GM18858 (cell line): ENCODE results near the gene ANO1.

ENCODE experiments used
- ATAC-seq: cut with Tn5 transposase; IDR thresholded peaks from one replicate; pipeline ENCODE4 v1.9.1; 2021; ENCODE audit not compliant: unreplicated experiment

Gene ANO1

DNA sequence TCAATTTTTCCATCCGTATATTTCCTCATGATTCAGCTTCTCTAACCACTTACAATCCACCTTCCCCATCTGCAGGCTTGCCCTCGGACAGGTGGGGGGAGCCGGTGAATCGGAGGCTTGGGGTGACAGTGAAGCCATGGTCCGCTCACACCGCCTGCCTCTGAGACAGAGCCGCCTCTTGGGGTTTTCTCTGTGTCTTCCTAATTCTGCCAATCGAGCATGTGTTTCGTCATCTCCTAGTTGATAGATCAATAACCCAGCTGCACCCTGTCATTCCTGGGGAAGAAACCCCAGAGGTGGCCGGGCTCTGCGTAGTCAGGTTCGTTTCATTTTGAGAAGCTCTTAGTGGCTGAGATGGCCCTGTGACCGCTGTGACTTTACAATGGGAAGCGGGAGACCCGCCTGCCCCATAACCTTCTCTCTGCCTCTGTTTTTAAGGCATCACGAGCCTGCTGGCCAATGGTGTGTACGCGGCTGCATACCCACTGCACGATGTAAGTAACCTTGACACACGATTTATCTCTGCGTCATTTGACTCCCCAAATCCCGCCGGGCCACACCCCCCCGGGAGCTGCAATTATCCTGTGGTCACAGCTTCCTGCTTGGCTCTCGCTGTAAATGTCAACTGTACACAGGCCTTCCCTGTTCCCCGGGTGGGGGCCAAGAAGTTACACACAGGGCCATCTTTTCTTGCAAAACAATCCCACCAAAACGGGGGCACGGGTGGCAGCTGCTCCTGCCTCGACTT, 33.3 kb downstream of the ANO1 start:
- ATAC-seq: no peak

DNA sequence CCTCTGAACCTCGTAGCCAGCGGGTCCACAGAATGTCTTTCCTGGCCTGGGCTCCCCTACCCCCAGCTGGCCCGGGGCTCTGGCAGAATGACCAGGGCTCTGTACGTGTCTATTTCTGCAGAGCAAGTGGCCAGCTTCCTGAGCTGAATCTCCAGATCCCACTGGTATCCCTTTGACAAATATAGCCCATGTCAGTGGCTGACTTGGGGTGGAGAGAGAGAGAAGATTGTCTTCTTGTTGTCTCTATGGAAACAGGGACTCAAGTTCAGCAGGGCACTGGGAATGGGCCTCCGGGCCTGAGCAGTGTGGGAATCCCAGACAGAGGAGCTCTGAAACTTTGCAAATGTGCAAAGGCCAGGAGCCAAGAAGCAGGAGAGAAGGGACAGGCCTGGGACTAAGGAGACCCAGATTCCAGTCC, 33.9 kb downstream of the ANO1 start:
- ATAC-seq: no peak

DNA sequence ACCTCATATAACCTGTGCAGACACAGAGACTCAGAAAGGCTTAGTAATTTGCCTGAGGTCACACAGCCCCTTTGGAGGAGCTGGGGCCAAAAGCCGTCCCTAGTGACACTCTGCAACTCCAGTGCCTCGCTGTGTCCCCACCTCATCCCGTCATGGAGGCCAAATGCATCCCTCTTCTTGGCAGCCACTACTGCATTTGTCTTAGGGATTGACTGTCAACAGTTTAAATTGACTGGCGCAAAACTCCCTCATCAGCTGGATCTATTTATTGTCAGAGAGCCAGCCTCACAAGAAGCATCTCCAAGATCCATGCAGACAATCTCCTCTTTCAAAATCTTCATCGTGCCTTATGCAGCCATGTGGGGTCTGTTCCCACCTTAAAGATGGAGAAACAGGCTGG, 35.7 kb downstream of the ANO1 start:
- no peak for ATAC-seq

DNA sequence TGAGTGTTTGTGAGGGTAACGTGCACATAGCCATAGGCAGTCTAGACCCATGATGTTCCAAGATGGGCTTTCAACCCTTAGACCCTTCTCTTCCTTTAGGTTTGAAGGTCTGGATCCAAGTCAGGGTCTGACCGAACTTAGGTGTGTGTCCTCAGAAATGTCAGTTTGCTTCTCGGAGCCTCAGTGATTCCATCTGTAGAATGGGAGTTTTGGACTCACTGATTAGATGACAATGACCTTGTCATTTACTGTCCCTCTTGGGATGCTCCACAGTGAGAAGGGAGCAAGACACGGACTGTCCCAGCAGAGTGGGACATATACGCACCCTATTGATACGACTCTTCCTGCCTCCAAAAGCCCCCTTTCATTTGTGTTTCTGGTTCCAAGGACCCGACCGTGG, 37.7 kb downstream of the ANO1 start:
- ATAC-seq: no peak

DNA sequence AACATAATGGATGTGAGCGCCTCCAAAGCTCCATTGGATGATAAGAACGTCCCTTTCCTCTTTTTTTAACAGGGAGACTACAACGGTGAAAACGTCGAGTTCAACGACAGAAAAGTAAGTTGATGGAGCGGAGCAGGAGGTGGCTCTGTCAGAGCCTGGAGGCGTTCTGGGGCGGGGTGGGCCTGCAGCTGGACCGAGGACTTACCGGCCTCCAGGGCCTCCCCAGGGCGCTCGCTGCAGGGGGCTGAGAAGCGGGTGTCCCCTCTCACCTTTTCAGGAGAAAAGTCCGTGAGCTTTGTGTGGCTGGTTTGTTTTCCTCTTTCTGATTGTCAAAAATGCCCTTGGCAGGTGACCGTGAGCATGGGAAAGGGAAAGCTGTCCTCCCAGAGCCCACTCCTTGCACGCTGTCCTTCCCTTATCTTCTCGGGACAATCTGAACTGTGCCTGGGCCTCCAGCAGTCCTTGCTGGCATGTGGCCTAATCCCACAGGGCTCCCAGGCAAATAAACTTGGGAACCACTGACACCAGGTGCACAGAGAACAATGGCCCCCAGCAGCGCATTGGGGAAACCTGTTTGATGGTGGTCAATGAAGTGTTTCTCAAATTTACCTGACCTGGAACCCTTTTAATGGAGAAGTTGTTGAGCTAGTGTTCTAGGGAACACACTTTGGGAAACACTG, 38.4 kb downstream of the ANO1 start:
- no peak for ATAC-seq

DNA sequence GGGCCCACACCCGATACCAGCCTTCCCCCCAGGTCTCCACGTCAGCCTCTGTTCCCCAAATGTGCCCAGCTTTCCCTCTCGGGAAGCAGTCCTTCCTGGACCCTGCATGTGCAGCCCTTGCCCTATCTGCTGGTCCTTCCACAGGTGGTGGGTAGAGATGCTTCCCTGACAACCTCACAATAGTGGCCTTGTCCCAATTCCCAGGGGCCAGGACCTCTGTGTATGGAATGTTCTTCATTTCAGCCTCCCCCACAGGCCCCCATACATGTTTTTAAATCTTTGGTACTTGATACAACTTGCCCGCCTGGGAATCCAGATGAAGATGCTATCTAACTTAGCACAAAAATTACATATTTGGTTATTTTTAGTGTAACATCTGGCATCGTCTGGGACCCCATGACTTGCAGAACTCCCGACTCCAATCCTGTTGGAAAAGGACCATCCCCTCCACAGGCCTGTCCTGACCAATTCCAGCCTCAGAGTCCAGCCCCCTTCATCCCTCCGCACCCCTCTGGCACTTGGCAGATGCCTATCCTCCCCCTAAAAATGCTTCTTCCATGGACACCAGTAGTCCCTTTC, 39.5 kb downstream of the ANO1 start:
- no peak for ATAC-seq

DNA sequence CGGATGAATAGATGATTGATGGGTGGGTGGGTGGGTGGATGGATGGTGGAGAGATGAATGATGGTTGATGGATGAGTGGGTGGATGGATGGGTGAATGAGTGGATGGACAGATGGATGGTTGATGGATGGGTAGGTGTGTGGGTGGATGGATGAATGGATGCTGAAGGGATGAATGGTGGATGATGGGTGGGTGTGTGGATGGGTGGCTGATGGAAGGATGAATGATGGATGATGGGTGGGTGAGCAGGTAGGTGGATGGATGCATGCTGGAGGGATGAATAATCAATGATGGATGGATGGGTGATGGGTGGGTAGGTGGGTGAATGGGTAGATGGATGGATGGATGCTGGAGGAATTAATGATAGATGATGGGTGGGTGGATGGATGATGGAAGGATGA, 40.5 kb downstream of the ANO1 start:
- no peak for ATAC-seq

DNA sequence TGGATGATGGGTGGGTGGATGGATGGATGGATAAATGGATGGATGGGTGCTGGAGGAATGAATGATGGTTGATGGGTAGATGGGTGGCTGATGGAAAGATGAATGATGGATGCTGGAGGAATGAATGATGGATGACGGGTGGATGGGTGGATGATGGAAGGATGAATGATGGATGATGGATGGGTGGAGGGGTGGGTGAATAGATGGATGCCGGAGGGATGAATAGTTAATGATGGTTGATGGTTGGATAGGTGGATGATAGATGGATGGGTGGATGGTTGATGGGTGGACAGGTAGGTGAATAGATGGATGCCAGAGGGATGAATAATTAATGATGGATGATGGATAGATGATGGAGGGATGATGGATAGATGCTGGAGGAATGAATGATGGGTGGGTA, 41.4 kb downstream of the ANO1 start:
- ATAC-seq: no peak

DNA sequence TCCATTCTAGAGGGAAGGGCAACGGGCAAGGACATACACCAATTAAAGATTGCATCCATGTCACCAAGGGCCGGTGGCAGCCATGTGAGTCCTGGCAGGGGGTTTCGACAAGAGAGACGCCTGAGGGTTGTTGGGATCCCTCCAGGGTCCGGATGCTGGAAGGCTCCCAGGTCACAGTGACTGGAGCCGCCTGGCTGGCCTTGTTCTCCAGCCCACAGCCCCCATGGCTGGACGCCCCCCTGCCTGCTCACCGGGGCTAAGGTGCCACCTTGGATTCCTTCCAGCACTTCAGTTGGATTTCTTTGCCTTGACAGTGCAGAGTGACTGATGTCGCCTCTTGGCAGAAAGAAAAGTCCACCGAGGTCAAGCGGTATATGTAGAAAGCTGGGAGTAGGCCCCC, 42.6 kb downstream of the ANO1 start:
- ATAC-seq: no peak

DNA sequence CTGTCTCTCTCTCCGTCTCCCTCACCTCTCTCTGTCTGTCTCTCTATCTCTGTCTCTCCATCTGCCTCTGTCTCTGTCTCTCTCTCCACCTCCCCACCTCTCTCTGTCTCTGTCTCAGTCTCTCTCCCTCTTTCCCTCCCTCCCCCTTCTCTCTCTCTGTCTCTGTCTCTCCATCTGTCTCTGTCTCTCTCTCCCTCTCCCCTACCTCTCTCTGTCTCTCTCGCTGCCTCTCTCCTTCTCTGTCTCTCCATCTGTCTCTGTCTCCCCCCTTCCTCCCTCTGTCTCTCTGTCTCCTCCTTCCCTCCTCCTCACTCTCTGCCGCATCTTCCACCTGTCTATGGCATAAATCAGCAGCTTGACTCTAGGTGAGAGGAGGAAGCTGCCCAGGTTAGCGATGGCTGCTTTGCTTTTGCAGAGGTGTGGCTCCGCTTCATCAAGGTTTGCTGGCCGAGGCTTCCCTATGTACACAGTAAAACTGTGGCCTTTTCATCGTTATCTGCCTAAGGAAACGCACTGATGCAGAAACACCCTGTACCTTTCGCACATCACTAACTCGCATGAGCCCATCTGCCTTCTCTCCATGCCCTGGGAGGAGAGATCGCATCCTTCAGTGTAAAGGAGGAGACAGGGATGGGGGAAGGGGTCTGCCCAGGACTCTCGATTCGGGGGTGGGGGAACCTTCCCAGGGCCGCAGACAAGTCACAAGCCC, 44.5 kb downstream of the ANO1 start:
- no peak for ATAC-seq

DNA sequence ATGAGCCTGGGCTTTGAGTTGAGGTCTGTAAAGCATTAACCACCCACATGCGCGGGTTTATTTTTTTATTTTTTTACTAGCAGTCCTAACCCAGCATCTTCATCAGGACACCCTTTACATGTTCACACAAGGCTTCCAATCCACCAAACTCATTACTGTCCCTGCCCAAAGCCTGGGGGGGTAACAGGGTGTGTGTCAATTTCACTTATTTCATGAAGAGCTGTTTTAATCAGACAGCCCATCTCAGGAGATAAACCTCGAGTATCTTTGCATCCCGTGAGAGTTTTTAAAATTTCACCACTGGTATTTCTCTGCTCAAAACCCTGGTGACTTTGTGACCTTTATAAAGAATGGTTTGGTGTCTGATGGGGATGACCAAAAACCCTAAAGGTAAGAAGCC, 45.6 kb downstream of the ANO1 start:
- ATAC-seq: no peak

DNA sequence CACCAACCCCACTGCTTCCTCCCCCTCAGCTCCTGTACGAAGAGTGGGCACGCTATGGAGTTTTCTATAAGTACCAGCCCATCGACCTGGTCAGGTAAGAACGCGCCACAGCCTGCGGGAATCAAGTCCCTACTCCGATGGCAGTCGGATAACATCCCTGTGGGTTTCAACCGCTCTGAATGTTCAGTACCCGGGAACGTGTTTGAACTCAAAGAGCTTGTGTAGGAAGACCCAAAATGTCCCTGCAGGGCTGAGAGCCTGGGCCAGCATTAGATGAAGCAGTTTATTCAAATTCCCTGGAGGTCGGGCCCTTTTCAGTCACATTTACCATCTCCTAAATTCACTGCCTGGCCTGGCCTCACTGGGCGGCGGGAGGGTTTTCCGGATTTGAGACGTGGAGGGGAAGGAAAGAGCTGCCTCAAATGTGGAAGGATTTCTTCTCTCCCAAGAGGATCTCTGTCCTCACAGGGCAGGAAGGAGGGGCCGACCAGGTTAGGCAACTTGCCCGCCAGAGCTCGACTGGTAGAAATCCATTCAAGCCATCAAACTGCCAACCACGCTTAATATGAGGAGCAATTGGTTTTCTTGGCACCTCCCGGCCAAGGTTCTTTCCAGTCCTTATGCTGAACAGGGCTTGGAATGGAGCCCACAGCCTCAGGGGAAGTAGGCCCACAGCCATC, 46.3 kb downstream of the ANO1 start:
- no peak for ATAC-seq

DNA sequence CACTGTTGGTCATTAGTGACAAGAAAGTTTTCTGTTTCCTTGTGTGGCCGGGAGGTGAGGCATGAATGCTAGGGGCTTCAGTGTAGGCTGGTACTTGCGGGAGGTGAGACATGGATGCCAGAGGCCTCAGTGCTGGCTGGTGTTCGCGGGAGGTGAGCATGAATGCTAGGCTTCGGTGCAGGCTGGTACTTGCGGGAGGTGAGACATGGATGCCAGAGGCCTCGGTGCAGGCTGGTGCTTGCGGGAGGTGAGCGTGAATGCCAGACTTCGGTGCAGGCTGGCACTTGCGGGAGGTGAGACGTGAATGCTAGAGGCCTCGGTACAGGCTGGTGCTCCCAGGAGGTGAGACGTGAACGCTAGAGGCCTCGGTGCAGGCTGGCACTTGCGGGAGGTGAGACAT, 48.4 kb downstream of the ANO1 start:
- ATAC-seq: no peak

DNA sequence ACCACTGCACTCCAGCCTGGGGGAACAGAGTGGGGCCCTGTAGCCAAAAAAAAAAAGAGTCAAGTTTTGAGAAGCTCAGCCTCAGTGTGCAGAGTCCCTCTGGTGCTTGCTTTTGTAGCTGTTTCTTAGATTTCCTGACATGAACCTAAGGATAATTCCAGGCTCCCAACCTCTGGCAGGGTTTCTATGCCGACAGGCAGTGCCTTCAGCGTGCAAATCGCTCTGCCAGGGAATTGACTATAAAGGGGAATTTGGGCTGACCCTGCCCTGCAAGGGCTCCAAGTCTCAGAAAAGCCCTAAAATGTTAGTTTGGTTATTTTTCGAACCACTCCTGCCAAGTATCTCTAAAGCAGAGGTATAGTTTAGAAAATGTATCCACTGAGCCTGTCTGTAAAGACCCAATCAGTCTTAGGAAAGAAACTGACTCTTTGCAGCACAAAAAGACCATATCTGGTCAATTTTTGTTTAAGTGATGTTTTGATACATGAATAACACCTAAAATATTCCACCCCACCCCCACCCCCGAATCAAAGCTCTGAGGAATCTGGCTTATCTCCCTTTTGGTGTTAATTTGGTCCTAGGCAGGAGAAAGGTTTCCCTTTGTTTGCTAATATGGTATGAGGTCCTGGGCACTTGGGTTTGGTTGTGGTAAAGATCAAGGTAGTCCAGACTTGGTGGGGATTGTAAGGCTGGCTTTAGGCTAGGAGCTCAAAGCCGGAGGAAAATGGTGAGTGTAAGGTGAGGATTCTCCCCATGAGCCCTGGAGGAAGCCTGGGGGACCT, 49.7 kb downstream of the ANO1 start:
- ATAC-seq: no peak

DNA sequence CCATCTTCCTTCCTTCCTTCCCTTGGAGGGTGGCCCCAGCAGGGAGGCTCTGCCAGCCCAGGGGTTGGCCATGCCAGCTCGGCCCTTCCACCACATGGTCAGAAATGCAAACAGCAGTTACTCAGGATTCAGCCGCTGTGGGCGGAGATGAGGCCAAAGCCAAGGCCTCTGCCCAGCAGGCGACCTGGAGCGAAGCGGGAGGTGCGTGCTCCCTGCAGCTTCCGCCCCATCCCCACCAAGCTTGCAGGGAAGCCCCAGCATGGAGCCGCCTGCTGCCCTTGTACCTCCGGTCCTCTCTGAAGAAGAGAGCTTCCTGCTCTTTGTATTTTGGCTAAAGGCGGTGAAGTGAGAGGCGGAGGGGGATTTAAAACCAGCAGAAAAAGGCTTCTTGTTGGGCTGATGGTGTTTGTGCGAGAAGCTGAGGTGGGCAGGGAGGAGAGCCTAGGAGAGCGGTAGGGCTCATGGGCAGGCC, 50.4 kb downstream of the ANO1 start:
- ATAC-seq: no peak

DNA sequence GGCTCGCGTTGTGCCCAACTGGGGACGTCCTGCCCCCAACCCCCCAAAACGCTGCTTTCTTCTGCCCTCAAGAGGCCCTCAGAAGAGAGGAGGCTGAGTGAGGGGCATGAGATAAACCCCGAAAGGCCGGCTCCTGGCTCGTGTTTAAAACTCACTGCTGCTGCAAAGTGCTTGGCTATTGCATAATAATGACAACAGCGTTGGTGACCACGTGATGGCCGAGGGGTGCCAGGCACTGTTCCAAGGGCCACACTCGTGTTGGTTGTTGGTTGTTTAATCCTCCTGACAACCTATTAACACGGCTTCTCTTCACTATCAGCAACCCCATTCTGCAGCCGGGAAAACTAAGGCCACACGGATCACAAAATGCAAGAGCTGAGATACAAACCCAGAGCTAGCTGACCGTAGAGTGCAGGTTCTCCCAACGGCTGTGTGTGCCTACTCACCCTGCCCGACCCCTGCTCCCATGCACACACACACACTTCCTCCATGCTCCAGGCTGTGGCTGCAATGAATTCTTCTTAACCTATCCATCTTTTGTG, 51.0 kb downstream of the ANO1 start:
- no peak for ATAC-seq

DNA sequence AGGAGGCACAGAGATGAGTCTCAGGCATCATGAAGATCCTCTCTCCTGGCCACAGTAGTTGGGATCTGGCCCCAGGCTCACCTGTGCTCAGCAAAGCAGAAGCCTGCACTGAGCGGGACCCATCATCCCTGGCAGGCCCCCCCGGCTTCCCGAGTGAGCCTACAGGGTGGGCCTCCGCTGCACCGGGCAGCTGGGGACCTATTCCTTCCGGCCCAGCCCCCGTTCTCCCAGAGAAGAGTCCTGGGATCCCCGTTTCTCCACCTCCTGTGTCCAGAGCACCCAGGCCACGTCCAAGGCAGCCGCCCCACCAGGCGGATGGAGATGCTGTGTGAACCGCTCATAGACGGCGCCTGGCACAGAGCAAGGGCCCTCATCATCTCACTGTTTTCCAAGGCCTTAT, 52.5 kb downstream of the ANO1 start:
- ATAC-seq: no peak

DNA sequence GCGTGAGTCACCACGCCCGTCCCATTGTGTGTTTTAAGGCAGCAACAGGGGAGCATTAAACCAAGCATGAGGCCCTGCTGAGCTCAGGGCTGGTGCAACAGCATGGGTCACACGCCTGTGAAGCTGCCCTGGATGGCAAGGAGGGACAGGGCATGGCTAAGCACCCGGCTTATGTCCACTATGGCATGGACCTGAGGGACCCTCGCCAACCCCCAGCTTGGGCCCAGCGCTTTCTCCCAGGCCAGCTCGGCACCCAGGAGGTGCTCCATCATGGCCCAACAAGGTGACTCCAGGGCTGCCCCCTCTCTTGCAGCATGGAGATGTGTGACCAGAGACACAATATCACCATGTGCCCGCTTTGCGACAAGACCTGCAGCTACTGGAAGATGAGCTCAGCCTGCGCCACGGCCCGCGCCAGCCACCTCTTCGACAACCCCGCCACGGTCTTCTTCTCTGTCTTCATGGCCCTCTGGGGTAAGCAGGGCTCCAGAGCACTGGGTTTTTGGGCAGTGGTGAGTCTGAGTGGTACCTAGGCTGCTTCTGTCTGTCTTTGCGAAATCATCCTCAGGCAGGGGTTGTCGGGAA, 53.6 kb downstream of the ANO1 start:
- ATAC-seq: no peak

DNA sequence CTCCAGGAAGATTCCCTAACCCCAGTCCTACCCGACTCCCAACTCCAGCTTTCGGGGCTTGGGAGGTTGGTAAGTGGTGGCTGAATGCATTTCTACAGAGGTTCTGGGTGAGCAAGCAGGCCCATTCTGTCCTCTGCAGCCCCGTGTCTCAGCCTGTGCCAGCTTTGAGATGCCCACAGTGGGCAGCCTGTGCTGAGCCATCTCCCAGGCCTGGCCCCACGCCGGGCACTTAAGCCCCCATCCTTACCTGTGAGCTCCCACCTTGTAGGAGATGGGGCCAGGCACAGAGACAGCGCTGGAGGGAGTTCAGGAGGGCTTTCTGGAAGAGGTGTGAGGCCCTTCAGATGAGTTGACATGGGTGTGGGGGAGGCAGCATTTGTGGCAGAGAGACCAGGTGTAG, 54.5 kb downstream of the ANO1 start:
- no peak for ATAC-seq
